DOHH2 (cell line): ENCODE data around the gene TRIL.

ENCODE experiments used
- EZH2phosphoT487 ChIP-seq: fragments of 200-600 bp; sonication (generic); IDR thresholded peaks from 2 replicates; pipeline ENCODE4 v1.6.1; 2017; ENCODE audit warnings: borderline replicate concordance, mild to moderate bottlenecking, antibody characterized with exemption, low read length, moderate library complexity, mixed read lengths
- TF ChIP-seq, protein P1 (sequence below): fragments of 200-600 bp; sonication (generic); IDR thresholded peaks from one replicate; pipeline ENCODE4 v1.5.1; 2014; ENCODE audit warnings: antibody characterized with exemption, mild to moderate bottlenecking, low read depth, low read length; ENCODE audit not compliant: poor library complexity, severe bottlenecking

GRCh38 chr7:28976022-28976421, 17.9 kb upstream of the TRIL start:
- TF ChIP-seq, protein P1, sequence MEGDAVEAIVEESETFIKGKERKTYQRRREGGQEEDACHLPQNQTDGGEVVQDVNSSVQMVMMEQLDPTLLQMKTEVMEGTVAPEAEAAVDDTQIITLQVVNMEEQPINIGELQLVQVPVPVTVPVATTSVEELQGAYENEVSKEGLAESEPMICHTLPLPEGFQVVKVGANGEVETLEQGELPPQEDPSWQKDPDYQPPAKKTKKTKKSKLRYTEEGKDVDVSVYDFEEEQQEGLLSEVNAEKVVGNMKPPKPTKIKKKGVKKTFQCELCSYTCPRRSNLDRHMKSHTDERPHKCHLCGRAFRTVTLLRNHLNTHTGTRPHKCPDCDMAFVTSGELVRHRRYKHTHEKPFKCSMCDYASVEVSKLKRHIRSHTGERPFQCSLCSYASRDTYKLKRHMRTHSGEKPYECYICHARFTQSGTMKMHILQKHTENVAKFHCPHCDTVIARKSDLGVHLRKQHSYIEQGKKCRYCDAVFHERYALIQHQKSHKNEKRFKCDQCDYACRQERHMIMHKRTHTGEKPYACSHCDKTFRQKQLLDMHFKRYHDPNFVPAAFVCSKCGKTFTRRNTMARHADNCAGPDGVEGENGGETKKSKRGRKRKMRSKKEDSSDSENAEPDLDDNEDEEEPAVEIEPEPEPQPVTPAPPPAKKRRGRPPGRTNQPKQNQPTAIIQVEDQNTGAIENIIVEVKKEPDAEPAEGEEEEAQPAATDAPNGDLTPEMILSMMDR = no peak
- TF ChIP-seq EZH2phosphoT487 = no peak
